ENCODE results near the gene ADISSP.
A peak's percentile ranks its signal among the peaks of the same experiment; 100 is the strongest.

Gene ADISSP

DNA sequence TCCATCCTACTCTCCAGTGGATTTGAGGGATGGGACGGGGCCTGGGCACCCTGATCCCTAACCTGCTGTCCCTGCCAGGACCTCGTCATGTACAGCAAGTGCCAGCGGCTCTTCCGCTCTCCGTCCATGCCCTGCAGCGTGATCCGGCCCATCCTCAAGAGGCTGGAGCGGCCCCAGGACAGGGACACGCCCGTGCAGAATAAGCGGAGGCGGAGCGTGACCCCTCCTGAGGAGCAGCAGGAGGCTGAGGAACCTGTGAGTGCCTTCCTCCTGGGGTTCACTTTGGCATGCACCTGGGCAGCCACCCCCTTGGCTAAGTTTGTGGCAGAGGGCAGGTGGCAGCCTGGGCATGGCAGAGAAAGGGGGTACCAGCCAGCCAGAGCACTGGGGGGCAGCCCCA is 34.3 kb upstream of the ADISSP start:
- no peak overlapping the region for H3K4me3 ChIP-seq (ENCODE audit: low read depth, low read length)
- TF ChIP-seq, protein P1, sequence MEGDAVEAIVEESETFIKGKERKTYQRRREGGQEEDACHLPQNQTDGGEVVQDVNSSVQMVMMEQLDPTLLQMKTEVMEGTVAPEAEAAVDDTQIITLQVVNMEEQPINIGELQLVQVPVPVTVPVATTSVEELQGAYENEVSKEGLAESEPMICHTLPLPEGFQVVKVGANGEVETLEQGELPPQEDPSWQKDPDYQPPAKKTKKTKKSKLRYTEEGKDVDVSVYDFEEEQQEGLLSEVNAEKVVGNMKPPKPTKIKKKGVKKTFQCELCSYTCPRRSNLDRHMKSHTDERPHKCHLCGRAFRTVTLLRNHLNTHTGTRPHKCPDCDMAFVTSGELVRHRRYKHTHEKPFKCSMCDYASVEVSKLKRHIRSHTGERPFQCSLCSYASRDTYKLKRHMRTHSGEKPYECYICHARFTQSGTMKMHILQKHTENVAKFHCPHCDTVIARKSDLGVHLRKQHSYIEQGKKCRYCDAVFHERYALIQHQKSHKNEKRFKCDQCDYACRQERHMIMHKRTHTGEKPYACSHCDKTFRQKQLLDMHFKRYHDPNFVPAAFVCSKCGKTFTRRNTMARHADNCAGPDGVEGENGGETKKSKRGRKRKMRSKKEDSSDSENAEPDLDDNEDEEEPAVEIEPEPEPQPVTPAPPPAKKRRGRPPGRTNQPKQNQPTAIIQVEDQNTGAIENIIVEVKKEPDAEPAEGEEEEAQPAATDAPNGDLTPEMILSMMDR (IDR thresholded peaks at IDR 0.05; ENCODE audit: low read depth, low read length): no peak

DNA sequence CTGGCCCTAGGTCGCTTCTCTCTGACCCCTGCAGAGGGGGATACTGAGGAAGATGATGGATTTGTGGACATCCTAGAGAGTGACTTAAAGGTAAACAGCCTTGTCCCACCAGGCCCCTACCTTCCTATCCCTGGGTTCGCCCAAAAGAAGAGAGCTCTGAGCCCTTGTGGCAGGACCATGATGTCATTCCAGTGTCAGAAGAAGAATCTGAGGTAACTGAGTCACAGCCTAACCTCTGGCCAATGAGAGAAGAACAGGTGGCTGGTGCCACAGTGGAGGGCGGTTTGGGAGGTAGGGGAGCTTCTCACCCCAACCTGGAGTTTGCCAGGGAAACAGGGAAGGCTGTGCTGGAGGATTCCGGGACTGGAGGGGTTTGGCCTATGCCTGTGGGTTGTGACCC is 33.7 kb upstream of the ADISSP start:
- H3K4me3 ChIP-seq (ENCODE audit: low read depth, low read length): no peak overlapping the region
- TF ChIP-seq, protein P1 (IDR thresholded peaks at IDR 0.05; ENCODE audit: low read depth, low read length): no peak

DNA sequence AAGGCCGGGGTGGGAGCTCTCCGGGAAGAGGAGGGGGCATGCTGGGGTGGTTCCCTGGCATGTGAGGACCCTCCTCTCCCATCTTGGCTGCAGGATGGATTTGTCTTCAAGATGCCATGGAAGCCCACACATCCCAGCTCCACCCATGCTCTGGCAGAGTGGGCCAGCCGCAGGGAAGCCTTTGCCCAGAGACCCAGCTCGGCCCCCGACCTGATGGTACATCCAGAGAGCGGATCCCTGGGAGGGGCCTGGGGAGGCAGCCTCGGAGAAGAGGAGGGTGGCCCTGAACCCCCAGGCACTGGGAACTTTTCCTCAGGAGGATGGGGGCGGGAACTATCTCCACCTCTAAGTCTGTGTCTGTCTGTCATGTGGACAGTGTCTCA is 33.3 kb upstream of the ADISSP start:
- no peak overlapping the region for H3K4me3 ChIP-seq (ENCODE audit: low read depth, low read length)
- TF ChIP-seq, protein P1 (IDR thresholded peaks at IDR 0.05; ENCODE audit: low read depth, low read length): no peak

DNA sequence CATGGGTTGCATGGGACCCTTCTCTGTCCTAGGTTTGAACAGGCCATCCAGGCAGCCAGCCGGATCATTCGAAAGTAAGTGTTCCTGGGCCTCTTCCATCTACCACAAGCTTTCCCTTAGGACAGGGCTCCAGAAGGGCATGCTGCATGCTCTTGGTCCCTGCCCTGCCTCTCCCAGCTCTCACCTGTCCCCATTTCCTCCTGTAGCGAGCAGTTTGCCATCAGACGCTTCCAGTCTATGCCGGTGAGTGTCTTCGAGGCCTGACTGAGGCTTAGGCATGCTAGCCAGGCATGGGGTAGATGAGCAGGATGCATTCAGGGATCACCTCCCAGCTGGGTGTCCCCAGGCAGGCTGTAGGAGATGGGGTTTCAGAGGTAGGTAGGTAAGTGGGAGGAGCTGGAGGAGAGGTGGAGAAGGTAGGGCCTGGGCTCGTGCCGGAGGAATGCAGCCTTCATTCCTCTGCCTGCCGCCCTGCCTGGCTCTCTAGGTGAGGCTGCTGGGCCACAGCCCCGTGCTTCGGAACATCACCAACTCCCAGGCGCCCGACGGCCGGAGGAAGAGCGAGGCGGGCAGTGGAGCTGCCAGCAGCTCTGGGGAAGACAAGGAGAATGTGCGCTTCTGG is 32.8 kb upstream of the ADISSP start:
- no peak overlapping the region for H3K4me3 ChIP-seq (ENCODE audit: low read depth, low read length)
- TF ChIP-seq, protein P1 (IDR thresholded peaks at IDR 0.05; ENCODE audit: low read depth, low read length): no peak

DNA sequence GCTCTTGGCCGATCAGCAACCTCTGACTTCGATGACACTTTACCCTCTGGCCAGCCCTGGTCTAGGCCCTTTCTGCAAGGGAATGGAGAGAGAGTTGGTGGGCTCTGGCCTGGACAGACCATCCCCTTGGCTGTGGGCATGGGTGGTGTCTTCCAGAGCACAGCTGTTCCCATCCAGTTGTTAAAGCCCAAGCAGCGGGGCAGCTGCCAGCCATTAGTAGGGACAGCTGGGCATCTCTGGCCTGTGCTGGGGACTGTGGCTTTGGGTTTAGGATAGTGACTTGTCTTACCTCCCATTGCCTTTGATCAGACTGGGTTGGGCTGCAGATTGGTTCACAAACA is 31.3 kb upstream of the ADISSP start:
- TF ChIP-seq, protein P1 (IDR thresholded peaks at IDR 0.05; ENCODE audit: low read depth, low read length): no peak
- H3K4me3 ChIP-seq (ENCODE audit: low read depth, low read length): no peak overlapping the region

DNA sequence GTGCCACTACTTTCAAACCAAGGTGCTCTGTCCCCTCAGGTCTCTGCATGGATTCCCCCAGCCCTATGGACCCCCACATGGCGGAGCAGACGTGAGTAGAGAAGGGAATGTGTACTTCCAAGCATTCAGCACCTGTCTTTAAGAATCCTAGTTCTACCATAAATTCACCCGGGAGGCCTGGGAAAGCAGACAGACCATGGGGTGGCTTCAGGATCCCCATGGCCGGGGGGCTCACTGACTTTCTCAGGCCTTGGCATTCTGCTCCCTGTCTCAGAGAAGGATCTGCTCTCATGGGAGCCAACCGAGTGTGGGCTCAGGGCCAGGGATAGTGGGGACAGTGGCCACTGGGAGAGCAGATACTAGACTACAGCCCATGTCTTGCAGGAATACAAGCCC is 30.8 kb upstream of the ADISSP start:
- peak overlapping the region; percentile 87 for H3K4me3 ChIP-seq (ENCODE audit: low read depth, low read length)
- TF ChIP-seq, protein P1 (IDR thresholded peaks at IDR 0.05; ENCODE audit: low read depth, low read length): no peak

DNA sequence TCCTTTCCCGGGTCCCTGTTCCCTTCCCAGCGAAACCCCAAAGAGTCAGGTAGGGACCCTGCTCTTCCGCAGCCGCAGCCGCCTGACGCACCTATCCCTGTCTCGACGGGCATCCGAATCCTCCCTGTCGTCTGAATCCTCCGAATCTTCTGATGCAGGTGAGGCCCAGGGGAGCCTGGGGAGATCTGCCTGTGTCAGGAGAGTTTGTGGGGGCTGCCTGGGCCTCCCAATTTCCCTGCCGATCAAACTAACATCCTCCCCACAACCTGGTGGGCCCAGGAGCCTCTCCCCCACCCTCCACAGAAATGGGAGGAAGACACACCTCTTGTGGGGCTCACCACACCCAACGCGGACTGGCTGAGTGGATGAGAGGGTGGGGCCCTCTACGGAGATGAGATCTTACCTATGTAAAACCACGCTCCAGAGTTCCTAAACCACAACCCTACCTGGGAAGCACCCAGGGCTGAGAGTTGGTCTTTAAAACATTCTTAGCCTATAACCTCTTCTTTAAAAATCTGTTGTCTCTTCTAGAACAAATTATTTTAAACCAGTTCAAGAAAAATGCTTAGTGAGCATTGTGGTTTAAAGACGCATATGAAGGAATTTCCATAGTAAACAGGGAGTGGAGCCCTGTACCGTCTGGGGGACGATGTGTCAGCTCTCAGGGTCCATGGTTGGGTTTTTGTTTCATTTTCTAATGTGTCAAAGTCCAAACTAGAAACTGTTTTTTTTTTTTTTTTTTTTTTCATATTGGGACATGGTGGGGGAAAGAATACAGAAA is 30.2 kb upstream of the ADISSP start:
- H3K4me3 ChIP-seq (ENCODE audit: low read depth, low read length): peak overlapping the region; percentile 87
- TF ChIP-seq, protein P1 (IDR thresholded peaks at IDR 0.05; ENCODE audit: low read depth, low read length): no peak
